Stimulated activated naive CD4-positive, alpha-beta T cell treated with Interleukin-2 at 50 U/mL for 16 hours (primary cell): Measurements from ENCODE around the gene ZFP36L1.

Experiments used
- DNase-seq: peaks from one replicate; lab custom pipeline; 2025; lab: John Stamatoyannopoulos, UW

Gene ZFP36L1

DNA sequence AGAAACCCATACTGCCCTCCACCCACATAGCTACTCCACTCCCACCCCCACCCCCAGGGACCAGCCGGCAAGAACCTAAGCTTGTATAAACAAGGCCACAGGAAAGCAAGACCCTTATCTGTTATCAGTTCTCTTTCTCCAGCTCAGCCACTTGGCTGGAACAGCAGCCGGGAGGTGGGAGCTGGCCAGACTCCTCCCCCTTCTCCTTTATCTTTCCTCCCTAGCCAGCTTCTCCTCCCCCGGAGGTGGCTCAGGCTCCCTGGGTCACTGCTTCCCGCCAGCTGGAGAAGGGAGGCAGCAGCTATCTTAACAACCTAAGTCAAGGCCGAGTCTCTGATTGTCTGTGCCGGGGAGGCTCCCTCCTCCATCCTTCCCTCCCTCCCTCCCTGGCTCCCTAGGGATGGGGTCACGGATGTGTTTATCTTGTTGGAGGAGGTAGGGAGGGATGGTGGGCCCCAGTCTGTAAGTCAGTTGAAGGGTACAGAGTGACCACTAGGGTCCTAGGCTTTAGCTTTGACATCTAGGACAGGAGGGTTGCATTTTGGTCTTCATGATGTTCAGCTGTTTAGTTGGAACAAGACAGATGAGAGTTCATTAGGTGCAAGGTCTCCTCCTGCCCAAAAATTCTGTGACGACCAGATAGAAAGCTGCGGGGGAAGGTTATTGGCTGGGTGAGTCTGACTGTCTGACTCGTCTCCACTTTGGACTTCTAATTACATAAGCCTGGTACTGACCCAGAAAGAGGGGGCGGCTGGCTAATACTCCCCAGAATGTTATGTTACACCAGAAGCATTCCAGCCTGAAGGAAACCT, 29.7 kb downstream of the ZFP36L1 start:
- DNase-seq, result no peak

GRCh38 chr14:68761391-68761790, 31.5 kb downstream of the ZFP36L1 start:
- no peak for DNase-seq

- no peak for DNase-seq
These were observed 32.1 kb downstream of the ZFP36L1 start for GRCh38 chr14:68760761-68761160.

DNA sequence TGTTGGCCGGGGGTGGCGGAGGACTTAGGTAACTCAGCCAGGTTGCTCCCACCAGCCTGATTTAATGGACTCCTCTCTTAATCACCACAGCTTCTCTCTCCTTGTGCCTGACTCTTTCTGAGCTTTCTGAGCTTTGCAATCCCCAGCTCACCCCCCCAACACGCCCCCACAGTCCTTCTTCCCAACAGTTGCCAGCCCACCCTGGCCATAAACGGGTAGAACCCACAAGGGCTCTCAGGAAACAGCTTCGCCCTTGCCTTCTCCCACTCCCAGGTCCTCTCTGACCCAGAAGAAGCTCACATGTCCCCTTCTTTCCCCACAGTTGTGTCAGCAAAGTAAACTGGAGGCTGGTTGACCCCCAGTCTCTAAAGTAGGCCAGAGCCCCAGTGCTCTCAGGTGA, 32.9 kb downstream of the ZFP36L1 start:
- DNase-seq, result no peak

DNA sequence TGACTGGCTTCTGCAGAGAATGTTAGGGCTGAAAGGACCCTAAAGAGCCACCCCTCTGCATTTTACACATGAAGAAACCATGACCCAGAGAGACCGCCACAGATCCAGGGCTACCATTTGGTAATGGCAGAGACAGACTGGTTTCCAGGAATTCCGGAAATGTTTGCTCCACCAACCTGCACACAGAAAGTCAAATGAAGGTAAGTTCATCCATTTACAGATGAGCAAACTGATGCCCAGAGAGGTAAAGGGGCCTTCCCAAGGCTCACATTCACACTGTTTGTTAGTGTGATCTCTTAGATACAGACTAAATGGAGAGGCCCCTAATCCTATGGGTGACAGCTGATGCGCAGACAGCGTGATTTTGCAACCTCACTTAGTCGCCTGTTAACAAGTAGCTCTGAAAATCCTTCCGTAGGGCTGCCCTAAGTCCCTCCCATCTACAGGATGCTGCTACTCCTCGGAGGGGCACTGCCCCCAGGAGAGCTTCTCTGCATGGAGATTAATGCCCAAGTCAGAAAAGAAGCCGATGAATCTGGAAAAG, 33.8 kb downstream of the ZFP36L1 start:
- DNase-seq, result no peak

- DNase-seq, result no peak
These were observed 34.6 kb downstream of the ZFP36L1 start for GRCh38 chr14:68758301-68758700.

- DNase-seq, result no peak
These were observed 35.2 kb downstream of the ZFP36L1 start for GRCh38 chr14:68757618-68758081.

DNA sequence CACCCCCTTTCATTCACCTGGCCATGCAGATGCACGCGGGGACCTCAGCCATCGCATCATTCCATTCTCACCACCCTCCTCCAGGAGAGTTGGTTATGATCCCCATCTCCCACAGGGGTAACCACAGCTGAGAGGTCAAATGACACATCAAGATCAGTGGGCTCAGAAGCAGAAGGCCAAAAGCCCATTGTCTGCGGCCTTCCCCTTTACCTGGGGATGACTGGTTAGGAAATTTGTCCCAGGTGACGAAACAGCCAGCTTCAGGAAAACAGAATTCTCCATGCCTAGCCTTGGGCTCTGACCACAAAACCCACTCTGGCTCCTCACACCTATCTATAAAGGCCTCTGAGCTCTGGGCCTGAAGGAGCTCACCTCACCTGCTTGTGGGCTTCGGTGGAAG, 36.1 kb downstream of the ZFP36L1 start:
- DNase-seq, result no peak

- DNase-seq, result no peak
These were observed 36.8 kb downstream of the ZFP36L1 start for GRCh38 chr14:68756000-68756481.

DNA sequence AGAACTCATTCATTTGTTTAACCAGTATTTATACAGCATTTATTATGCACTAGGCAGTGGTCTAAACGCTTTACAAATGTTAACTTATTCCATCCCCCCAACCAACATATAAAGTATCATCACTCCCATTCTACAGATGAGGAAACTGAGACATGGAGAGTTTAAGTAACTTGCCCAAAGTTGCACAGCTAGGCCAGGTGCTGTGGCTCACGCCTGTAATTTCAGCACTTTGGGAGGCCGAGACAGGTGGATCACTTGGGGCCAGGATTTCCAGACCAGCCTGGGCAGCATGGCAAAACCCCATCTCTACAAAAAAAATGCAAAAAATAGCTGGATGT, 37.9 kb downstream of the ZFP36L1 start:
- DNase-seq, result no peak

- no peak for DNase-seq
These were observed 39.2 kb downstream of the ZFP36L1 start for GRCh38 chr14:68753690-68754089.

DNA sequence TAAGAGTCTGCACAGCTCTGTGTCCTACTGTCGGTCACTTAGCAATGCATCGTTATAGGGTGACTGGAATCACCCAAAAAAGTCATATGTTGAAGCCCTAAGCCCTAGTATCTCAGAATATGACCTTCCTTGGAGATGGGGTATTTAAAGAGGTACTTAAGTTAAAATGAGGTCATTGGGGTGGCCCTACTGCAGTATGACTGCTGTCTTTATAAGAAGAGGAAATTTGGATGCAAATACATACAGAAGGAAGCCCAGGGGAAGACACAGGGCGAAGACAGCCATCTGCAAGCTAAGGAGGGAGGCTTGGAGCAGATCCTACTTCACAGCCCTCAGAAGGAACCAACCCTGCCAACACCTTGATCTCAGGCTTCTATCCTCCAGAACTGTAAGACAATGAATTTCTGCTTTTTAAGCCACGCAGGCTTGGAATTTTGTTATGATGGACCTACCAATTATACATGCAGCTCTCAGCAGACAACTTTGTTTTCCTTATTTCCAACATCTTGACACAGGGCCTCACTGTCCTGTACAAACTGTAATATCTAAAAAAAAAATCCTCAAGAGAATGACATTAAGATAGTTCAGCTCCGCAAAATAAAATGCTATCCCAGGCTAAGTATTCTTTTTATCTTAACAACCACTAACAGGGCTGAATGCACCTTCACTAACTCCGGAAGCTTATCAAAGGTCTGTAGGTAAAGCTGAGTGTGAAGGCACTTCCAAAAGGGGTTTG, 40.4 kb downstream of the ZFP36L1 start:
- no peak for DNase-seq

GRCh38 chr14:68749487-68750475, 43.1 kb downstream of the ZFP36L1 start:
- no peak for DNase-seq

DNA sequence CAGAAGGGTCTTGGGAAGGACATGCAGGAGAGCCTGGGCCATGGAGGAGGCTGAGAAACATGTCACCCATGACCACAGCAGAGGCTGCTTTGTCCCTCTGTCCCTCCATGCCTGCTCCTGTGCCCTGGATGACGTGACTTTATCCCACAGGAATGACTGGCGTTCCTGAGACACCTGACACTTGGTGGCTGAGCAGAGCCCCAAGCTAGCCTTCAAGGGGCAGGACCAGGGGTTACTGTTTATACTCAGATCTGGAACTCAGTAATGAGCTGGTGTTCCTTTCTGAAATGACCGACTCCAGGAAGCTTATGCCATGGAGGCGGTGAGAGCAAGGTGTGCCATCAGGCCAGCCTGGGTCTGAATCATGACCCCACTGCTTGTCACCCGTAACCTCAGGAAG, 44.2 kb downstream of the ZFP36L1 start:
- DNase-seq, result no peak

DNA sequence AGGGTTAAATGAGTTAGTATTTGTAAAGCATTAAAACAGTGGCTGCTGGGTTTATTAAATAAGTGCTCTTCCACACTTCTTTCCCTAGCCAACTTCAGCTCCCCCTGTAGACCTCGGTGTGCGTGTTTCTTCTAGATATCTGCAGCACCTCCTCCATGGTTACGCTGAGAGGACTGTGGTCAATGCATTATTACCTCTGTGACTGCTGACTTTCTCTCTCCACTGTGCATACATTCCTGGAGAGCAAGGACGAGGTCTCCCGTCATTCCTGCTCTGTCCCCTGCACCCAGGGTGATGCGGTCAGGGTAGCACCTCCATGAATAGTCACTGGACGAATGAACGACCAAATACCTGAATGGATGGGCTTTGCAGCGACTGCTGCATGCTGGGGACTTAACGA, 44.6 kb downstream of the ZFP36L1 start:
- DNase-seq, result no peak

- DNase-seq, result no peak
These were observed 45.5 kb downstream of the ZFP36L1 start for GRCh38 chr14:68747393-68747792.

DNA sequence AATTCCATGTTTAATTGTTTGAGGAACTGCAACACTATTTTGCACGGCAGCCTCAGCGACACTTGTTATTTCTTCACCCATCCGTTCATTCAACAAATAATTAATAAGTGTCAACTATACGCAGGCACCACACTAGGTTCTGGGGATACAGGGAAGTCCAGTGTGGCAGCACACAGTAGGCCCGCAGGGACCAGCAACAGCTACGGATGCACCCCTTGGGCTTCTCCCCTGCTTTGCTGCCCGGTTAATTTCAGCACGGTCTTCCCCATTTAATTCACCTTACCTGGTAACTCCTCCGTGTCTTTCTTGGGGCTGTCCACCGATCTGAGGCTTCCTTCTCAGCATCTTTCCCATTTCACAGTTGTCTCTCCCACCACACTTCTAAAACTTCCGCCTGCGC, 48.3 kb downstream of the ZFP36L1 start:
- DNase-seq, result no peak

DNA sequence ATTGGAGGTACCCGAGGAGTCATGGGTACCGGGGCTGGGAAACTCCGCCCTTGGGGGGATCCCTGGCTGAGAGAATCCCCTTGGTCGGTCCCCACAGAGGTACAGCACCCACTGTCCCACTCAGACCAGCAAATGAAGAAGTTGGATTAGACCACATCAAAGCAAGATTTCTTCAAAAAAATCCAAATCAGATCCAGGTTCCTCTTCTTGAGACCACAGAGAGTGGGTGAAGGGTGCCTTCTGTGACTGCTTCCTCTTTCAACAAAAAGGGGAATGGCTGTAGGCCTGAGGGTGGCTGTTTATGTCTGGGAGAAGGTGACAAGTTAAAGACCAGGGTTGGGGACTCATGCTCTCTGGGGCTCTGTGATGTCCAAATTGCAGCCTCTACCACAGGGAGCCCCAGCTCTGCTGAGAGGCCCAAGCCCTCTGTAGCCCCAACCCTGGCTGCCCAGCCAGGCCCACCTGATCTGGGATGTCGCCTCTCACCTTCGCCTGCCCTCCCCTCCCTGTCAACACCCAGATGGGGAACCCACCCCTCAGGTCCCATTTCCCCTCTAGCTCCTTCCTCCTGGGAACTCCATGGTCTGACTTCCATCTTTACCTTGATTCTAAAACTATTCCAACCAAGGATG, 50.9 kb downstream of the ZFP36L1 start:
- no peak for DNase-seq

GRCh38 chr14:68741477-68741791, 51.4 kb downstream of the ZFP36L1 start:
- DNase-seq, result no peak

GRCh38 chr14:68740788-68741476, 51.9 kb downstream of the ZFP36L1 start:
- no peak for DNase-seq

DNA sequence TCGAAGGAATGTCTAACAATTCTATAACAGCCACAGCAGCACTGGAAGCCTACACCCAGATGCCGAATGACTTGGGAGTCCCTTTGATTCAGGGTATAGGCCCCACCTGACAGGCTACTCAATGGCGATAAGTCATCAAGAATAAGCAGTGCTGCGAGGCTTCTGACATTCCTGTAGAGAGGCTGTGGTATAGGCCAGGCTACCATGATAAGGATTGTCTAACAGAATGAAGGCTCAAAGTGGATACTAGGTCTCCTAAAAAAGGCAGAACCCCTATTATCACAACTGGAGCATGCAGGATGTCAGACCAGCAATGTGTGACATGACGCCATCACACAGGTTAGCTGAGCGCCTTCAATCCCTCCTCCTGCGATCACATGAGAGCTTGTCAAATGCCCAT, 53.2 kb downstream of the ZFP36L1 start:
- no peak for DNase-seq
